Right lobe of liver (tissue), 4 donors: ENCODE measurements around the gene FAM151B.

Experiments
- CTCF ChIP-seq, 4 donors: fragments of 200-600 bp in 3 of 4; fragments of 450-650 bp in 1 of 4; IDR thresholded peaks; one replicate each; pipeline versions ENCODE4 v1.5.1 to v1.8.0; 2016 to 2022; ENCODE audit warnings: antibody characterized with exemption in 4 of 4, mild to moderate bottlenecking in 2 of 4
- POLR2A ChIP-seq: fragments of 450-650 bp; IDR thresholded peaks from one replicate; pipeline ENCODE4 v1.6.1; 2017; ENCODE audit warnings: antibody characterized with exemption, mild to moderate bottlenecking
- donor health status: DM: no; HTN: no; CAD: no.
- donor health status: DM: no; HTN: no; CAD: no.
- donor health status: DM: no; HTN: yes; CAD: no.

GRCh38 chr5:80576383-80576782, 88.5 kb downstream of the FAM151B start:
- TF ChIP-seq CTCF (IDR thresholded peaks at IDR 0.05) (no peak), POLR2A (no peak)
